Measurements from ENCODE around the gene CNTNAP4. TPM values are rescaled to one million over a fixed set of nuclear protein-coding genes. Genes with fewer than 3 reads are reported as not detected.

The CNTNAP4 gene
- total RNA-seq, 2 donors from 2014 or later: not detected

- Histone ChIP-seq H3K4me1 (no peaks in the 10 kb centered on the region), H3K27me3 (no peaks in the 10 kb centered on the region), H3K4me3 (no peak overlapping the region), H3K27ac (no peak overlapping the region), H3K36me3 (replicated peaks in 1 of 2; ENCODE audit: insufficient read depth in 1 of 2, low read depth in 2 of 2) (no peaks in the 10 kb centered on the region), H3K9me3 (no peaks in the 10 kb centered on the region)
- no peak for ATAC-seq
- intact Hi-C loops (cut with DNase I): no loop called here
- TF ChIP-seq CTCF (IDR thresholded peaks at IDR 0.05) (no peak), POLR2A (IDR thresholded peaks at IDR 0.05) (no peak)
- no peak for DNase-seq
- WGBS, 2 donors: 76 to 84% methylated on average over 2 of the region's 2 CpGs
Measured at GRCh38 chr16:76565542-76565941, 288.3 kb downstream of the CNTNAP4 start.

GRCh38 chr16:76571755-76572154, 294.6 kb downstream of the CNTNAP4 start:
- 60 to 61% methylated on average over 3 of the region's 3 CpGs for whole genome bisulfite sequencing, 2 donors
- Histone ChIP-seq H3K36me3 (replicated peaks in 1 of 2; ENCODE audit: insufficient read depth in 1 of 2, low read depth in 2 of 2) (no peaks in the 10 kb centered on the region), H3K4me1 (no peaks in the 10 kb centered on the region), H3K9me3 (no peaks in the 10 kb centered on the region), H3K27me3 (no peaks in the 10 kb centered on the region), H3K4me3 (no peak overlapping the region), H3K27ac (no peak overlapping the region)
- TF ChIP-seq CTCF (IDR thresholded peaks at IDR 0.05) (no peak), POLR2A (IDR thresholded peaks at IDR 0.05) (no peak)
- ATAC-seq: no peak
- intact Hi-C loops (cut with DNase I): no loop called here
- DNase-seq: no peak

DNA sequence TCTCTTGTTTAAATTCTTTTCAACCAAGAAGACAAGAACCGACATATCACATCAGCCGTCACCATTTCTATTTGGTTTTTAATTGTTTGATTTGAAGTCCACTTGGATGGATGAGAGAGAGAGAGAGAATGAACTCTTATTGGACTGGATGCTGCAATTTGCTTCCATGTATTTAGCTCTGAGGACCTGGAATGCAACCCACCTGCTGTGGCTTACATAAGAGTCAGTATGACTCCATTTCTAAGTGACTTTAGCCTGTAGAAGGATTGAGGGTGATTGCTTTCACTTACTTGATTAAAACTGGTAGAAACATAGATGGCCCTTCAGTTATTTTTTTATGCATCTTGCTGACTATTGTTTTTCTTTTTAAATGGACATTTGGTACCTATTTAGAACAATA, 296.1 kb downstream of the CNTNAP4 start:
- Histone ChIP-seq H3K9me3 (no peaks in the 10 kb centered on the region), H3K27me3 (no peaks in the 10 kb centered on the region), H3K27ac (no peak overlapping the region), H3K4me1 (no peaks in the 10 kb centered on the region), H3K4me3 (no peak overlapping the region), H3K36me3 (replicated peaks in 1 of 2; ENCODE audit: insufficient read depth in 1 of 2, low read depth in 2 of 2) (no peaks in the 10 kb centered on the region)
- intact Hi-C loops (cut with DNase I): no loop called here
- ATAC-seq (no peak), DNase-seq (no peak)
- WGBS, 2 donors: 84 to 89% methylated on average over 2 of the region's 2 CpGs
- no peak for TF ChIP-seq POLR2A (IDR thresholded peaks at IDR 0.05)
- no peak for TF ChIP-seq CTCF (IDR thresholded peaks at IDR 0.05)

DNA sequence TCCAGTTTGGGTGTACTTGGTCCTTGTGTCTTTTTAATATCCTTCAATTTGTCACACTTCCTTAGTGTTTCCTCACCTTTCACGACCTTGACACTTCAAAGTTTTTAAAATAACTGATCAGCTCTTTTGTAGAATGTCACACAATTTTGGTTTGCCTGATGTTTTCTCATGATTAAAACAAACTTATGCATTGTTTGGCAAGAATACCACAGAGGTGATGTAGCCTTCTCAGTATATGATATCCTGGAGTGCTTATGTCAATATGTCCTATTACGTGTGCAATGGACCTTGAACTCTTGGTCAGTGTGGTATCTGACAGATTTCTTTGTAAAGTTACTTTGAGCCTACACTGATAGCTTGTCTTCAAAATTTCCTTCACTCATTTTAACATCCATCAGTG, 297.4 kb downstream of the CNTNAP4 start:
- DNase-seq (no peak), ATAC-seq (no peak)
- intact Hi-C loops (cut with DNase I): no loop called here
- H3K4me1 ChIP-seq: no peaks in the 10 kb centered on the region
- 10 to 22% methylated on average over 2 of the region's 2 CpGs for WGBS, 2 donors
- no peaks in the 10 kb centered on the region for H3K27me3 ChIP-seq
- TF ChIP-seq CTCF (IDR thresholded peaks at IDR 0.05) (no peak), POLR2A (IDR thresholded peaks at IDR 0.05) (no peak)
- no peak overlapping the region for H3K4me3 ChIP-seq
- H3K27ac ChIP-seq: no peak overlapping the region
- no peaks in the 10 kb centered on the region for H3K9me3 ChIP-seq
- H3K36me3 ChIP-seq (replicated peaks in 1 of 2; ENCODE audit: insufficient read depth in 1 of 2, low read depth in 2 of 2): no peaks in the 10 kb centered on the region

GRCh38 chr16:76576526-76576925, 299.3 kb downstream of the CNTNAP4 start:
- intact Hi-C loops (cut with DNase I): no loop called here
- Histone ChIP-seq H3K4me3 (no peak overlapping the region), H3K4me1 (no peaks in the 10 kb centered on the region), H3K9me3 (no peaks in the 10 kb centered on the region), H3K27me3 (no peaks in the 10 kb centered on the region), H3K36me3 (replicated peaks in 1 of 2; ENCODE audit: insufficient read depth in 1 of 2, low read depth in 2 of 2) (no peaks in the 10 kb centered on the region), H3K27ac (no peak overlapping the region)
- WGBS, 2 donors: 48 to 63% methylated on average over 5 of the region's 5 CpGs
- TF ChIP-seq POLR2A (IDR thresholded peaks at IDR 0.05): no peak
- no peak for TF ChIP-seq CTCF (IDR thresholded peaks at IDR 0.05)
- no peak for DNase-seq
- no peak for ATAC-seq

All from body of pancreas (tissue), 4 donors.